ENCODE results near the gene SLIT3.
"Not testable (repeated sequence)": the region's sequence is repeated elsewhere in the genome, so short reads cannot be mapped to it uniquely, and the experiment has no call there.

SLIT3 gene

DNA sequence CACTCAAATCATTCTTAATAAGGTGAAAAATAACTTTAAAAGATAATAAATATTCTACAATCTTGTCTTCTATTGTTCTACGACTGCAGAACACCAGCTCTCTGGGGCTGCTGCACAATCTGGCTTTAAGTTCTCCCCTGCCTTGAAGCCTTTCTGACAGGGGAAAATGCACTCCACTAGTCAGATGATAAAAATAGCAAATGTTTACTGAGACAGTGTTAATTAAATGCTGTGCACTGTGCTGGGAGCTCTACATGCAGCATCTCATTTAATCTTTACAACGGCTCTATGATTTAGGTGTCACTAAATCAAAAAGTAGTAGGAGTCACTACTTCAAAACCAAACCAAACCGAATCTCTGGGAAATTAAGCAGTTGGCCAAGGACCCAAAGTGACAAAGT lies 132.7 kb downstream of the SLIT3 start:
- no peak for DNase-seq

DNA sequence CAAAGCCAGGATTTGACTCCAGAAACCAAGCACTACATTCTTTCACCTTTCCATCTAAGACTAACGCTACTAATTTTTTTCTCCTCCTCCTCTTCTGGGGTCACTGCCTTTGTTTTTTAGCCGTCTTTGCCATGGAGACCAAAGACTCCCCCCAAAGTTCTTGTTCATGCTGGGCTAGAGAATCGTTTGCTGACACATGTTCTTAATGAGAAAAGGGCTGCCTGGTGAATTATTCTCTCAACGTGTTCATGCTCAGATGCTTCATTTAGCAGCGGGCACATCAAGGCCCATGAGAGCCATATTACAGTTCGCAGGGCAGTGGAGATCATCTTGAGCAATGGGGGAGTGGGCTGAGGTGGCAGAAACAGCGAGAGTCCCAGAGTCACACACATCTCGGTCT lies 134.9 kb downstream of the SLIT3 start:
- DNase-seq, result no peak

DNA sequence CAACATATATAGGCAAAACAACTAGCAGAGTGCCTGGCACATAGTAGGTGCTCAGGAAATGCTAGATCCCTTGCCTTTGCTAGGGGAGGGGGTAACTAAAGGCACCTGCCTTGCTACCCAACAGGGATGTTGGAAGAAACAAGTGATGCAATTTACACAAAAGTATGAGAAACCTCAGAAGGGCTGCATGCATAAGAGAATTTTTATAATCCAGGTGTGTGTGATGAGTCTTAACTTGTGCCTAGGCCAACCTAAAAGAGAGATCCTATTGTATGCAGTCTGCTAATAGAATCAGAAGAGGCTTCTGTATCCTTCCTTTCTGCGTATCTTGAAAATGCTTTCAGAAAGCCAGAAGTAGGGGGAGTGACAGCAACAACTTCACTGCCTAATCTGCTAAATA lies 135.9 kb downstream of the SLIT3 start:
- no peak for DNase-seq

- DNase-seq, result no peak
These were observed 136.4 kb downstream of the SLIT3 start for GRCh38 chr5:169164481-169164925.

DNA sequence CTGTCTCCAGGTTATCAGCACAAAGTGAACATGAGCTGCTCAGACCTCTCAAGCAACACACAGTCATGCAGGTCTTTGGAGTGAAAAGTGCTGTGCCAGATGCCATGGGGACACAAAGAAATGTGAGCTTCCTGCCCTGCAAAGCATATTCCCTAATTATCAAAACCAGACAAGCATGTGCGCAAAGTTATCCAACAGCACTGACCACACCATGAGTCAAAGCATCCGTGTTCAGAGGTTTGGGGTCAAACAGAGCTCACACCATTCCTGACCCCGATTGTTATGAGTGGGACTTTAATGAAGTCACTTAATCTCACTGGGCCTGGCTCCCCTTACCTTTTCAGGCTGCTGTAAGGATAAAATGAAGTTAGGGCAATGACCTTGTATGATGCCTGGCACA lies 138.5 kb downstream of the SLIT3 start:
- DNase-seq, result no peak

- DNase-seq, result no peak
These were observed 139.8 kb downstream of the SLIT3 start for GRCh38 chr5:169161022-169161680.

DNA sequence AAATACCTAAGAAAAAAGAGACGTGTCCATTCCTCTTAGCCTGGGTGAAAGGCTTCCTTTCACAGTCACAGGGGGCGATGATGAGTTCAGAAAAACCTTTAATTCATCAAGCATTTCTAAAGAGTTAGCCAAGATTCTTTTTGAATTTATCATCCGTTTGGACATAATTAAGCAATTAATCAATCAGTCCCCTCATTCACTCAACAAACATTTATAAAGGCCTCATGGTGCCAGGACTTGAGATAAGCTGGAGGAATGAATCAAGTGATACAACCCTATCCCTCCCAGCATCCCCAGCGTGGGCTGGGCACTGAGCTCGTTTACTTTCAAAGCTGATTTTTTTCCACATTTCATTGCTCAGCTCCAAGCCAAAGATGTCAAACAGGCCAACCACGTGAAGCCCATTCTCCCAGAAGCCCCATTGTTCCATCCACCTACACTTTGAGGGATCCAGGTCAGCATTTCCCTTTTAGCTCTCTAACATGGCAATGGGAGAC lies 140.5 kb downstream of the SLIT3 start:
- DNase-seq, result no peak

GRCh38 chr5:169158764-169159163 lies 142.2 kb downstream of the SLIT3 start:
- DNase-seq, result no peak

DNA sequence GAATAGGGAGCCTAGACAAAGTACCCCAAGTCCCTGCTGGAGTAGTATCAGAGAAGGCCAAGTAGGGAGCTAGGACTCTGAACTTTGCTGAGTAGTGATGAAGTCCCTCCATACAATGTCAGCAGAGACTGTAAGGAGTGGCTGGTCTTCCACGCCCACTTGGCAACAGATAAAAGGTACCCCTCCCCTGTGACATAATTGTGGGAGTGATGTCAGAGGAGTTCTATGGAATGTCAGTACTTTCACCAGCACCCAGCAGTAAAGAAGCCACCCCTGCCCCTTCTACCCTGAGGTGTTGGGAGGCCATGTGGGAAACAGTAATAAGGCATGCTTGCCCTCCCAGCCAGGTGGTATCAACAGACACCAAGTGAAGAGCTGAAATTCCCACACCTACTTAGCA lies 143.9 kb downstream of the SLIT3 start:
- DNase-seq, result no peak

- DNase-seq, result no peak
These were observed 146.3 kb downstream of the SLIT3 start for GRCh38 chr5:169154679-169155078.

DNA sequence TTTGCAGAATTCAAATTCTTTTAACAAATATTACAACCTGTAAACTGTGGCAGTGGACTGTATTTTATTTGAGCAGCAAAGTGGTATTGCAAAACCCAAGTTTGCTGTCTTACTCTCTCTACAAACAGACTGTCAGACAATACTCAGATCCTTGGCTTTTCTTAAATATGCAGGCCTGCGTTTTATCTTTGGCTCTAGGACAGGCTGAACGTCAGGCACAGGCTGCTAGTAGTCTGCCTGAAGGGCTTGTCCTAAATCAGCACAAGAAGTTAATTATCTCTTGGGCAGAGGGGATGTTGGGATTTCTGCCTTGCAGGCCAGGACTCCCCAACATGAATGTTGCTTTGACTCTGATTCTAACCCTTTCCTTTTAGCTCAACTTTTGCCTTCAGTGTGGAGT lies 147.5 kb downstream of the SLIT3 start:
- DNase-seq, result no peak

DNA sequence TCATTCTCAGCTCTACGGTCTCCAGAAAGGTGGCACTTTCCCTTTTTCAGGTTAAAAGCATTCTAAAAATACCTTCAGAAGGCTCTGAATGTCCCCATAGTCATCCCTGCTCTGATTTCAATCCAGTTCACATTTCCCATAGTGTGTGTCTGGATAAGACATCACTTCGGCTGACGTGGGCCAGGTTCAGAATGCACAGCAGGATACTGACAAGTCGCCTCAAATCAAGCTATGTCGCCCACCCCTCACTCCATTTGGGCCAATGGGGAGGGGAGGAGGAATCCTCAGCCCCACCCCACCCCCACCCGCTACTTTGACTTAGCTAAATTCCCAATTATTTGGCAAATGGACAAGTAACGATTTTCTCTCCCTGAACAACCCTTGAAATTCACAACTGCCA lies 148.0 kb downstream of the SLIT3 start:
- no peak for DNase-seq

DNA sequence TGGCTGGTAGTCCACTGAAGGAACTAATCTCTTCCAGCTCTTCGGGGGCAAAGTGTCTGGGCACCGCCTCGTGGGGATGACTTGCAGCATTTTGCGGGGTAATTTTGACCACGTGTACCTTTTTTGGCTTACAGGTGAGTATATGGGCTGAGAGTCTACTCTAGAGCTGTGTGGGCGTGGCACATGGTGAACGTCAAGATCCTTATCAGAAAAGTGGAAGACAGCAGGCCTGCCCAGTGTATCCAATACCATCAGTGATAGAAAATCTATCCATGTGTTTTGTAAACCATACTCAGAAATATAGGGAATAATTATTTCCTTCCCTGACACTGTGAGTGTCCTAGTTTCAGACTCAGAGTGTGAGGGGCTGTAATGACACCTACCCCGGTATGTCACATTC lies 148.5 kb downstream of the SLIT3 start:
- DNase-seq, result no peak

- DNase-seq, result no peak
These were observed 149.7 kb downstream of the SLIT3 start for GRCh38 chr5:169151051-169151805.

DNA sequence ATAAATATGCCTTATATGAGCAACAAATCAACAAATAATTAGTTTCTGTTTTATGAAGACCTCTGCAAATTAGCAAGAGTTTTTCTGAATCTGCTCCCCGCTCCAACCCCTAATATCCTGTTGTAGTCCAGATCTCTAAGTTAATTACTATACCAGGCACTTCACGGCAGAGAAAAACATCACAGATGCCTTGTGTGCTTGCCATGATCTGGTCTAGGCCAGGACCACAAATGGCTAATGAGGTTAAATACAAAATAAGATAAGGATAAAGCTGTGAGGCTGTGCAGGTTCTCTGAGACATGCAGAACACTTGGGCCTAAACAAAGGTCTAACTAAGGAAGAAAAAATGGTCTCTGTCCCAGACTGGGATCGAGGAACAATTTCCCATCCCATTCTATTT lies 150.8 kb downstream of the SLIT3 start:
- no peak for DNase-seq

GRCh38 chr5:169149317-169149716 lies 151.6 kb downstream of the SLIT3 start:
- DNase-seq, result no peak

- DNase-seq, result no peak
These were observed 152.7 kb downstream of the SLIT3 start for GRCh38 chr5:169148138-169148740.

GRCh38 chr5:169147534-169147933 lies 153.4 kb downstream of the SLIT3 start:
- no peak for DNase-seq

GRCh38 chr5:169146158-169146557 lies 154.8 kb downstream of the SLIT3 start:
- no peak for DNase-seq

GRCh38 chr5:169142264-169142970 lies 158.5 kb downstream of the SLIT3 start:
- DNase-seq, result no peak

DNA sequence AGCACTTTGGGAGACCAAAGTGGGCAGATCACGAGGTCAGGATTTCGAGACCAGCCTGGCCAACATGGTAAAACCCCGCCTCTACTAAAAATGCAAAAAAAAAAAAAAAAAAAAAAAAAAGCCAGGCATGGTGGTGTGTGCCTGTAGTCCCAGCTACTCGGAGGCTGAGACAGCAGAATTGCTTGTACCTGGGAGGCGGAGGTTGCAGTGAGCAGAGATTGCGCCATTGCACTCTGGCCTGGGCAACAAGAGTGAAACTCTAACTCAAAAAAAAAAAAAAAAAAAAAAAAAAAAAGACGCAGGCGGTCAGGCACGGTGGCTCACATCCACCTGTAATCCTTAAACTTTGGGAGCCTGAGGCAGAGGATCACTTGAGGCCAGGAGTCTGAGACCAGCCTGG lies 160.7 kb downstream of the SLIT3 start:
- not testable (repeated sequence) for DNase-seq

DNA sequence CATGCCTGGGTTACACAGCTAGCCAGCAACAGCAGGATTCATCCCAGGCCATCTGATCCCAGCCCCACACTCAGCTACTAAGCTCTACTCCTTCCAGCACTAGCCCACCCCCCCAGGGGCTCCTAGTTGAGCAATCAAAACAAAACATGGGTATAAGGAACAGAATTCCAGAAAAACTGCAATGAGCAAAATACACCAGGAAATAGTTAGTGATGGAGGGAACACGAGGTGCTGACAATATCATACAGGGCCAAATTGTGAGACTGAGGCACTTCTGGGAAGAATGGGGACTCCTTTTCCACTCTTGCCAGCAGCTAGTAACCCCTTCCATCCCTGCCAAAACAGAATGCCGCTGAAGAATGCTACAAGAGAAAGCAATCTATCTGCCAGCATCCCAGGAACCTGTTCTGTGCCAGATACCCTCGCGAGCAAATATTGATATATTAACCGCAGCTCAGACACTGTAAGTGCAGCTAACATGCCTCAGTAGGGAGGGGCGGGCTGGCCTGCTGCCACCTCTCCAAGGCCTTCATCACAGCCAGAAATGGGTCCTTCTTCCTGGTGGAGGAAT lies 161.4 kb downstream of the SLIT3 start:
- DNase-seq, result no peak

DNA sequence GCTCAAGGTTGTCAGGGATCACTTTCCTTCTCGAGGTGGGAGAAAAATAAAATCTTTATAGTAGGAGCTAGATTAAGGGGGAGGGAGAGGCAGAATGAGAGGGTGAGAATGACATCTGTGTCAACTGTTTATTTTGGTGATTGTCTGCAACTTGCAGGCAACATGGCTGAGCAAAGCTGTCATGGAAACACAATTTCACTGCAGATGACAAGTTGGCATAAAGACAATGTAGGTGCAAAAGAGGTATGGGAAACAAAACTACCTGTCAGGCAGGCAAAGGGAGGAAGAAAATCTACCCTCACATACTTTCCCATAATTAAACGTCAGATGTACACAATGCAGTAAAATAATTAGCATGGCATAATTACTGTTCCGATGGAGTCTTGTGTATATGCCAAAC lies 167.4 kb downstream of the SLIT3 start:
- DNase-seq, result no peak

Data from CD4-positive, alpha-beta T cell treated with Interleukin-4 for 4 hours (primary cell).